H1 (cell line): ENCODE data around the gene METTL6. TPM values are rescaled to one million over a fixed set of nuclear protein-coding genes. Genes with fewer than 3 reads are reported as not detected.

Source experiments
- CTCF ChIA-PET: fragments of 300-600 bp; sonication (Branson Sonifier 250); formaldehyde crosslinking; loops from one replicate; lab custom pipeline; 2021; ENCODE audit not compliant: partially characterized antibody; lab: Charles Lee
- POLR2A ChIA-PET: fragments of 300-600 bp; sonication (Branson Sonifier 250); formaldehyde crosslinking; loops from one replicate; lab custom pipeline; 2021; ENCODE audit warnings: inconsistent platforms; ENCODE audit not compliant: partially characterized antibody; lab: Charles Lee
- DNase-seq, 2 experiments: peaks; one replicate each; pipeline versions ENCODE4 v3.0.0 to v3.0.0-alpha.2; 2010 to 2022; ENCODE audit warnings: low spot score in 2 of 2, low read depth in 1 of 2, mixed read lengths in 1 of 2
- FAIRE-seq: peaks from 2 replicates; lab custom pipeline; 2011; peaks lifted over from hg19 to GRCh38; lab: Jason Lieb, UNC
- H2AFZ ChIP-seq: 2 replicates; pipeline ENCODE4 v1.8.1; 2012; ENCODE audit warnings: low read length, inconsistent platforms
- H2AK5ac ChIP-seq: 2 replicates; pipeline ENCODE4 v1.6.1; 2013; ENCODE audit warnings: low read depth, low read length
- H2BK120ac ChIP-seq: replicated peaks from 2 replicates; pipeline ENCODE3; 2013; ENCODE audit warnings: low read depth, low read length, inconsistent platforms
- H2BK12ac ChIP-seq: 2 replicates; pipeline ENCODE4 v1.6.1; 2013; ENCODE audit warnings: low read depth, low read length
- H2BK15ac ChIP-seq: 2 replicates; pipeline ENCODE4 v1.6.1; 2013; ENCODE audit warnings: low read length
- H2BK20ac ChIP-seq: 2 replicates; pipeline ENCODE4 v1.6.1; 2013; ENCODE audit warnings: low read length
- H2BK5ac ChIP-seq: 2 replicates; pipeline ENCODE4 v1.6.1; 2013; ENCODE audit warnings: low read depth, low read length
- H3K14ac ChIP-seq: 2 replicates; pipeline ENCODE4 v1.6.1; 2013; ENCODE audit warnings: inconsistent platforms; ENCODE audit not compliant: insufficient read length
- H3K18ac ChIP-seq: 2 replicates; pipeline ENCODE4 v1.6.1; 2013; ENCODE audit warnings: low read length; ENCODE audit errors: extremely low read depth
- H3K23ac ChIP-seq: 2 replicates; pipeline ENCODE4 v1.6.1; 2013; ENCODE audit warnings: inconsistent platforms; ENCODE audit not compliant: insufficient read length
- H3K23me2 ChIP-seq: 2 replicates; pipeline ENCODE4 v1.6.1; 2013; ENCODE audit warnings: low read depth, low read length
- H3K27ac ChIP-seq: 2 replicates; pipeline ENCODE4 v1.6.1; 2011; ENCODE audit warnings: low read depth, low read length, inconsistent platforms
- H3K27me3 ChIP-seq, 4 experiments: replicated peaks in 1 of 4; 1 replicate in 1 of 4; 2 replicates in 3 of 4; pipeline versions ENCODE4 v1.6.1 to v1.8.1; 2011 to 2013; ENCODE audit warnings: low read length in 3 of 4, mild to moderate bottlenecking in 3 of 4, inconsistent platforms in 2 of 4, mixed read lengths in 2 of 4, moderate library complexity in 1 of 4; ENCODE audit not compliant: control insufficient read depth in 3 of 4, insufficient read depth in 3 of 4; ENCODE audit errors: extremely low read depth in 1 of 4
- H3K36me3 ChIP-seq, 4 experiments: 2 replicates each; pipeline versions ENCODE4 v1.6.1 to v1.8.1; 2011 to 2013; ENCODE audit warnings: mild to moderate bottlenecking in 4 of 4, low read length in 3 of 4, moderate library complexity in 2 of 4, control low read depth in 1 of 4, inconsistent platforms in 1 of 4; ENCODE audit not compliant: insufficient read depth in 4 of 4, control insufficient read depth in 2 of 4
- H3K4ac ChIP-seq: replicated peaks from 2 replicates; pipeline ENCODE3; 2013; ENCODE audit warnings: low read length, low read depth, mixed read lengths, inconsistent platforms; ENCODE audit not compliant: insufficient read length
- H3K4me1 ChIP-seq, 4 experiments: replicated peaks in 1 of 4; 1 replicate in 1 of 4; 2 replicates in 3 of 4; pipeline versions ENCODE4 v1.6.1 to v1.8.1; 2011 to 2013; ENCODE audit warnings: low read length in 3 of 4, inconsistent platforms in 2 of 4, mixed read lengths in 1 of 4; ENCODE audit not compliant: insufficient read depth in 4 of 4, control insufficient read depth in 3 of 4
- H3K4me2 ChIP-seq, 2 experiments: 2 replicates each; pipeline versions ENCODE4 v1.6.1 to v1.8.1; 2011 to 2013; ENCODE audit warnings: low read depth in 2 of 2, low read length in 2 of 2, control low read depth in 1 of 2, inconsistent platforms in 1 of 2, mild to moderate bottlenecking in 1 of 2; ENCODE audit not compliant: insufficient read depth in 1 of 2
- H3K4me3 ChIP-seq, 4 experiments: fragments of 200-600, 300-600 bp in 1 of 4; sonication (generic), shearing (Covaris generic), sonication (Bioruptor Twin) in 1 of 4; 2 replicates each; pipeline versions ENCODE4 v1.5.1 to v1.8.1; 2011 to 2016; ENCODE audit warnings: low read length in 4 of 4, low read depth in 3 of 4, control low read depth in 2 of 4, inconsistent platforms in 2 of 4, mild to moderate bottlenecking in 2 of 4, mixed read lengths in 1 of 4, moderate library complexity in 1 of 4; ENCODE audit not compliant: insufficient read depth in 2 of 4; ENCODE audit errors: extremely low read depth in 1 of 4
- H3K56ac ChIP-seq: replicated peaks from 2 replicates; pipeline ENCODE3; 2013; ENCODE audit warnings: low read depth, mild to moderate bottlenecking, mixed read lengths, low read length, inconsistent platforms; ENCODE audit not compliant: insufficient read length
- H3K79me1 ChIP-seq: 2 replicates; pipeline ENCODE4 v1.6.1; 2013; ENCODE audit warnings: low read depth, low read length, control low read depth
- H3K79me2 ChIP-seq, 2 experiments: 2 replicates each; pipeline versions ENCODE4 v1.6.1 to v1.8.1; 2012 to 2013; ENCODE audit warnings: low read length in 2 of 2, mild to moderate bottlenecking in 2 of 2, inconsistent platforms in 1 of 2; ENCODE audit not compliant: insufficient read depth in 2 of 2, control insufficient read depth in 1 of 2
- H3K9ac ChIP-seq, 4 experiments: replicated peaks in 1 of 4; 1 replicate in 1 of 4; 2 replicates in 3 of 4; pipeline versions ENCODE4 v1.6.1 to v1.8.1; 2011 to 2013; ENCODE audit warnings: low read depth in 3 of 4, low read length in 3 of 4, control low read depth in 2 of 4, mild to moderate bottlenecking in 2 of 4, moderate library complexity in 2 of 4, inconsistent platforms in 1 of 4; ENCODE audit errors: extremely low read depth in 1 of 4
- H3K9me3 ChIP-seq, 2 experiments: 2 replicates each; pipeline versions ENCODE4 v1.6.1 to v1.8.1; 2012 to 2013; ENCODE audit warnings: mild to moderate bottlenecking in 2 of 2, moderate library complexity in 2 of 2, control low read depth in 1 of 2, inconsistent platforms in 1 of 2, low read depth in 1 of 2, low read length in 1 of 2, mixed read lengths in 1 of 2; ENCODE audit not compliant: insufficient read depth in 2 of 2
- H4K20me1 ChIP-seq, 2 experiments: replicated peaks in 1 of 2; 2 replicates each; pipeline versions ENCODE3 to v1.8.1; 2011 to 2013; ENCODE audit warnings: inconsistent platforms in 2 of 2, low read length in 2 of 2, mild to moderate bottlenecking in 1 of 2; ENCODE audit not compliant: insufficient read depth in 2 of 2, control insufficient read depth in 1 of 2
- H4K5ac ChIP-seq: 2 replicates; pipeline ENCODE4 v1.6.1; 2013; ENCODE audit warnings: low read length, low read depth, mixed read lengths, inconsistent platforms; ENCODE audit not compliant: insufficient read length
- H4K8ac ChIP-seq: 2 replicates; pipeline ENCODE4 v1.8.0; 2013; ENCODE audit warnings: mild to moderate bottlenecking, moderate library complexity, low read length, inconsistent platforms; ENCODE audit not compliant: insufficient read depth; ENCODE audit errors: extremely low read depth
- H4K91ac ChIP-seq: replicated peaks from 2 replicates; pipeline ENCODE3; 2013; ENCODE audit warnings: low read length, mixed read lengths, inconsistent platforms; ENCODE audit not compliant: insufficient read length
- BRCA1 ChIP-seq: IDR thresholded peaks from 2 replicates; pipeline ENCODE4 v1.6.1; 2012; ENCODE audit warnings: low read depth, low read length, improper control_type of control experiment
- KDM4A ChIP-seq: IDR thresholded peaks from one replicate; pipeline ENCODE4 v1.7.1; 2012; ENCODE audit warnings: low read depth, mild to moderate bottlenecking, moderate library complexity, low read length, inconsistent platforms; ENCODE audit not compliant: severe bottlenecking
- NANOG ChIP-seq: IDR thresholded peaks from 2 replicates; pipeline ENCODE4 v1.6.1; 2011; ENCODE audit warnings: low read length, low read depth, mild to moderate bottlenecking, inconsistent platforms; ENCODE audit not compliant: insufficient read depth, poor library complexity, severe bottlenecking
- PHF8 ChIP-seq: fragments of 200-600 bp; sonication (generic); conservative IDR thresholded peaks from 2 replicates; pipeline ENCODE4 v1.7.1; 2012; ENCODE audit warnings: low read depth, mild to moderate bottlenecking, inconsistent platforms, low read length, moderate library complexity
- TBP ChIP-seq: IDR thresholded peaks from 2 replicates; pipeline ENCODE4 v1.6.1; 2011; ENCODE audit warnings: low read depth, low read length, improper control_type of control experiment
- WGBS, 2 experiments: shearing (Covaris generic) in 1 of 2; methylation state at CpG; one replicate each; pipeline versions ENCODE4 v1.1.6 to v1.1.7; 2013 to 2015; ENCODE audit warnings: low lambda C conversion rate in 2 of 2, mixed read lengths in 2 of 2, inconsistent platforms in 1 of 2, low coverage in 1 of 2, missing lambda C conversion rate in 1 of 2; ENCODE audit not compliant: insufficient replicate concordance in 2 of 2, insufficient coverage in 1 of 2, insufficient read length in 1 of 2; ENCODE audit errors: extremely low coverage in 1 of 2, missing lambda C conversion rate in 1 of 2; 5-methylcytosine and 5-hydroxymethylcytosine counted together
- polyA plus RNA-seq, 7 experiments: library from polyadenylated mRNA; depleted of rRNA in 3 of 7; stranded (reverse) in 5 of 7; unstranded in 2 of 7; fragments of >200 nt in 5 of 7; fragments of 200-250 nt in 2 of 7; gene quantifications; 1 replicate in 5 of 7; 2 replicates in 1 of 7; 4 replicates in 1 of 7; pipeline versions ENCODE4 v1.2.1 to v1.2.3, GENCODE V29; 2011 to 2013; ENCODE audit warnings: missing spikeins in 2 of 7, mixed read lengths in 2 of 7
- total RNA-seq: library from RNA; stranded (reverse); fragmentation: NEBNext Ultra II Directional; extraction: Animal tissue kit (Norgen Biotek cat#: 25700); gene quantifications from 2 replicates; pipeline ENCODE4 v1.2.1, GENCODE V29; 2021

METTL6 gene
- total and polyA plus RNA-seq, 2 of the 8 experiments (the other 6 are each of a cell fraction or from before 2014, with no cell fraction given) = 18.4 to 20.0 TPM

DNA sequence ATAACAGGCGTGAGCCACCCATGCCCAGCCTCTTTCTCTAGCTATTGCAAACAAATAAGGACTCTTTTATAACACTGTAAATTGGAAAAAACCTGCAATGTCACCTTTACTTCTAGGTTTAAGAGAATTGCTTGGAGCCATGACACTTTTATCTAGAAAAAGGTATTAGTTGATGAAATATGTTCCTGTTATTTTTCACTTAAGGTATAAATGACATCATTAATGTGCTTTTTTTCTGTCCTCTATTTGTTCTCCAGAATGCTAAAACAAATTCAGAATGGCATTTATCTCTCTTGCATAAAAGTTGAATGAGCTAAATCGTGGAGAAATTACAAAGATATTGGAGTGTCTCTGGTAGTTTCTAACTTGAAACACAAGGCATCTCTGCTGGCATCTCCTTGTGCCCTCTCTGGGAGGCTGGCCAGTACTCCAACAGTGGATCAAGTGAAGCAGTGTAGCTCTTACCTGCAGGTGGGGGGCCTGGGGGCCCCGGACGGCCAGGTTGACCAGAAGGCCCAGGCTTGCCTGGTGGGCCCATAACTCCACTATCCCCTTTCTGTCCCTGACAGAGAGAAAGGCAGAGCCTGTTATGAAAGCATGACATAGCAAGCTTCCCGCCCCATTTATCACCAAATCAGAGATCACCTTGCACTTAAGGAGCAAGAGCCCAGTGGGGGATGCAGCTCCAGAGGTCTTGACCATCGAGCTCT is 38.7 kb upstream of the METTL6 start:
- 91% methylated on average over 6 of the region's 6 CpGs; no CpG with 5 or more reads in 1 of the 2 experiments for whole genome bisulfite sequencing, 2 experiments
- Histone ChIP-seq H3K18ac (no peak overlapping the region), H3K4me1 (no peaks in the 10 kb centered on the region), H4K8ac (no peak overlapping the region), H2BK120ac (no peak overlapping the region), H2BK15ac (no peak overlapping the region), H3K56ac (no peak overlapping the region), H3K79me2 (no peaks in the 10 kb centered on the region), H3K4ac (no peak overlapping the region), H3K27me3 (no peaks in the 10 kb centered on the region), H2BK20ac (no peak overlapping the region), H4K20me1 (no peaks in the 10 kb centered on the region)
- no peak for FAIRE-seq
- CTCF ChIA-PET = interaction anchor here (0.7 to 1.4 kb wide), 7 partner anchors 11 to 86 kb away, joined by 3 to 5 read pairs (median 3); no protein-coding TSS in a partner anchor
- POLR2A ChIA-PET = interaction anchor here (1.2 kb wide), 1 partner anchor 19 kb away, joined by 3 read pairs; no protein-coding TSS in a partner anchor
- TF ChIP-seq NANOG (no peak), KDM4A (no peak), BRCA1 (no peak), TBP (no peak), PHF8 (no peak)
- TF ChIP-seq, all 59 proteins: peak for 0
- Histone ChIP-seq H3K4me3 (no peak overlapping the region), H3K79me1 (no peaks in the 10 kb centered on the region), H3K9ac (no peak overlapping the region), H3K14ac (no peak overlapping the region), H2BK5ac (no peak overlapping the region), H2AFZ (no peak overlapping the region), H3K4me2 (no peak overlapping the region), H3K36me3 (no peaks in the 10 kb centered on the region), H3K23ac (no peak overlapping the region), H3K27ac (no peak overlapping the region), H3K9me3 (no peaks in the 10 kb centered on the region), H4K5ac (no peak overlapping the region), H4K91ac (no peak overlapping the region), H2AK5ac (no peak overlapping the region), H3K23me2 (no peaks in the 10 kb centered on the region), H2BK12ac (no peak overlapping the region)
- DNase-seq = no peak
